Spleen (tissue), 7 donors: ENCODE measurements around the gene A4GALT.

Source experiments
- CTCF ChIP-seq, 11 experiments: fragments of 200-600 bp in 7 of 11; fragments of 450-650 bp in 4 of 11; sonication (generic) in 4 of 11; IDR thresholded peaks in 8 of 11; conservative IDR thresholded peaks in 3 of 11; 1 replicate in 7 of 11; 2 replicates in 4 of 11; pipeline versions ENCODE4 v1.4.0 to v1.8.0; 2016 to 2021; ENCODE audit warnings: antibody characterized with exemption in 11 of 11, inconsistent platforms in 4 of 11, mild to moderate bottlenecking in 1 of 11
- POLR2A ChIP-seq, 3 donors: fragments of 450-650 bp; IDR thresholded peaks; one replicate each; pipeline ENCODE4 v1.5.1; 2017; ENCODE audit warnings: antibody characterized with exemption in 3 of 3, mild to moderate bottlenecking in 1 of 3
- POLR2AphosphoS5 ChIP-seq, 3 donors: sonication (generic); formaldehyde crosslinking; IDR thresholded peaks; one replicate each; pipeline ENCODE4 v1.5.1; 2017; ENCODE audit warnings: antibody characterized with exemption in 3 of 3
- donor health status: DM: no; HTN: no; CAD: no; lungs with moderate emphysema.
- donor health status: DM: no; HTN: no; CAD: no.
- donor health status: DM: no; HTN: no; CAD: no.

- TF ChIP-seq POLR2AphosphoS5 (IDR thresholded peaks at IDR 0.05) (no peak), CTCF (IDR thresholded peaks at IDR 0.05 in 8 of 11, conservative IDR thresholded peaks at IDR 0.05 in 3 of 11) (no peak), POLR2A (IDR thresholded peaks at IDR 0.05) (no peak)
Observed at GRCh38 chr22:42678894-42679293, 41.8 kb downstream of the A4GALT start.
